GM10266 (cell line): ENCODE data around the gene PLA2G2E.

Experiments
- DNase-seq: peaks from one replicate; pipeline ENCODE4 v3.0.0; 2012; ENCODE audit errors: extremely low spot score
- CTCF ChIP-seq: IDR thresholded peaks from 2 replicates; pipeline ENCODE4 v1.5.1; 2012; ENCODE audit warnings: mild to moderate bottlenecking, low read depth; ENCODE audit not compliant: control insufficient read depth, insufficient read depth; ENCODE audit errors: missing control alignments

PLA2G2E gene

DNA sequence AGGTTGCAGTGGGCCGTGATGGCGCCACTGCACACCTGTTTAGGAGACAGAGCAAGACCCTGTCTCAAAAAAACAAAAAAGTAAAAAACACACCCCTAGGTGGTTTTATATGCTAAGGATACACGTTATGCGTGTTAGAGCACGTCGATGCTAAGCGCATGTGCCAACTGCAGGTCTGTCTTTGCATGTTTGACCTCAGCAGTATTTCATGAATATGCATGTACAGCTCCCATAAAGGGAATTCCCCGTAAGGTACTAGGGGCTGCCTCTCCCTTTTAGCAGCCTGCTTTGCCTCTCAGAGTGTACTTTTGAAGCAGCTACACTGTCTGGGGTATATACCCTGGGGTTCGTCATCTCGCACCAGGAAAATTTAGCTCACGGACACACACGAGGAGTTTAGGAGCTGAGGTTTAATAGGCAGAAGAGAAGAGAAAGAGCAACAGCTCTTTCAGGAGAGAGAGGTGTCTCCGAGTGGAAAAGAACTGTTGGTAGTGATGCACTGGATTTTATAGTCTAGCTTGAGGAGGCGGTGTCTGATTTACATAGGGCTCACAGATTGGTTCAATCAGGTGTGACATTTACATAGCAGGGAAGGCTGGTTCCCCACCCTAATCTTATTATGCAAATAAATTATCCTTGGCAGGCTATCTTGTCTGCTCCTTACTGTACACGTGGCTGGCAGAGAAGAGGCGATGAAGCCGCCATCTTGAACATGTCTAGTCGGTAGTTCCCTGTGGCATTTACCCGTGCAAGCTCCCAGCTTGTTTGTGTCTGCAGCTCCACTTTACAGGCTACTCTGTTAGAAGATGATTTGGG, 45.4 kb downstream of the PLA2G2E start:
- TF ChIP-seq CTCF = no peak
- DNase-seq = no peak

DNA sequence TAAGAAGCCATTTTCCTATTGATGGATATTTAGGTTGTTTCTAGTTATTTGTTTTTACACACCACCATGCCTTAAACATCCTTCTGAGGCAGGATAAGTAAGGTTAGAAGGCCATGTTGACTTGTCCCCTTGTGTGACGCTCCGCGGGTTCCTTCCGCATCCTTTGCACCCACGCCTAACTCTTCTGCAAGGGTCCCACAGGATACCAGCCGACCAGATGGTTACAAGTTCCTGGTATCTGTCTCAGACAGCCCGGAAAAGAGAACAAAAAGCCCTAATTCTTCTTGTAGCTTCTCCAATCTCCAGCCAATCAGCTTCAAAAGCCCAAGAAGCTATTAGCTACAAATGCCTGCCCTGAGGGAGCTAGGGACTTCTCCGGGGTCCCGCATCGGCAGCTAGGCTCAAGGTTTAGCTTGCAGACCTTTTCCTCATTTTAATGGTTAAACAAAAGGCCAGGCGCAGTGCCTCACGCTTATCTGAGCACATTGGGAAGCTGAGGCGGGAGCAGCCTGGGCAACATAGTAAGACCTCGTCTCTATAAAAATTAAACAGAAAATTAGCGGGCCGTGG, 46.2 kb downstream of the PLA2G2E start:
- no peak for TF ChIP-seq CTCF
- no peak for DNase-seq

- TF ChIP-seq CTCF = no peak
These were observed 51.2 kb downstream of the PLA2G2E start for GRCh38 chr1:19872190-19872589.

More at GRCh38 chr1:19872190-19872589, 51.2 kb downstream of the PLA2G2E start:
- DNase-seq = no peak
